Ishikawa (cell line): ENCODE data around the gene ASB2.

Source experiments
- CEBPB ChIP-seq: IDR thresholded peaks from 2 replicates; pipeline ENCODE4 v1.6.1; 2012
- CREB1 ChIP-seq: IDR thresholded peaks from 2 replicates; pipeline ENCODE4 v1.6.1; 2012; ENCODE audit warnings: low read depth
- EP300 ChIP-seq: IDR thresholded peaks from 2 replicates; pipeline ENCODE4 v1.6.1; 2012; ENCODE audit warnings: borderline replicate concordance
- FOXM1 ChIP-seq: IDR thresholded peaks from 2 replicates; pipeline ENCODE4 v1.6.1; 2012; ENCODE audit warnings: low read depth, borderline replicate concordance
- MAX ChIP-seq: IDR thresholded peaks from 2 replicates; pipeline ENCODE4 v1.6.1; 2012
- NFIC ChIP-seq: IDR thresholded peaks from 2 replicates; pipeline ENCODE4 v1.6.1; 2012
- RAD21 ChIP-seq: IDR thresholded peaks from 2 replicates; pipeline ENCODE4 v1.6.1; 2012; ENCODE audit warnings: low read depth
- TAF1 ChIP-seq: IDR thresholded peaks from 2 replicates; pipeline ENCODE4 v1.6.1; 2012; ENCODE audit warnings: low read depth, mild to moderate bottlenecking
- TCF12 ChIP-seq: IDR thresholded peaks from 2 replicates; pipeline ENCODE4 v1.6.1; 2012; ENCODE audit warnings: low read depth
- TEAD4 ChIP-seq: IDR thresholded peaks from 2 replicates; pipeline ENCODE4 v1.6.1; 2012
- YY1 ChIP-seq: IDR thresholded peaks from 2 replicates; pipeline ENCODE4 v1.6.1; 2012; ENCODE audit warnings: low read depth
- ZBTB7A ChIP-seq: IDR thresholded peaks from 2 replicates; pipeline ENCODE4 v1.6.1; 2012; ENCODE audit warnings: low read depth
- TF ChIP-seq, protein P1 (sequence below): IDR thresholded peaks from 2 replicates; pipeline ENCODE4 v1.6.1; 2012

DNA sequence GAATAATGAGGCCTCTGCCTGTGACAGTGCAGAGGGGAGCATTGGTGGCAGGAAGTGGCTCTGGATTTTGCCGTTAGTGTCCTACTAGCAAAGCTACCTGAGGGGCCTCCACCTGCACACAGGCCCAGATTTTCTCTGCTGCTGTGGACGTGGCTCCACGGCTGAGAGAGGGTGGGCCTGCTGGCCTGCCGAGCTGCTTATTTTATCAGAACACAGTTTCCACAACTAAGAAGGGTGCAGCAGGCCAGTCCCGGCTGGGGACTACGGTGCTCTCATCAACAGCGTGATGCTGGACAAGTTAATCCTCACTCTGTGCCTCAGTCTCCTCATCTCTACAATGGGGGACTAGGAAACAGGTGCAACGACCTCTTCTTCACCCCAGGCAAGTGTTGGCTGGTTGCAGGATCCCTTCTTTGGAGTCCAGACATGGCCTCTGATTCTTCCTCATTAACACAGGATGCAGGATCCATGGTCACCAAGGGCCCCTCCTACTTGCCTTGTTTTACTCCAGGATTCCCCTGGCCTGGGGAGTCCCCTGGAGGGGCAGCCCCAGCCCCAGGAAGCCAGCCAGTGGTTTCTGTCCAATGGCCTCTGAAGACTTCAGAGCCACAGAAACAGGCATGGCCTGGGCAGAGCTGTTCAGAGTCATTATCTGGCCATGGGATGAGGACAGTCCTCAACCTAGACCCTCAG lies 45.9 kb downstream of the ASB2 start:
- TF ChIP-seq TEAD4 (no peak), NFIC (no peak), MAX (no peak), CEBPB (no peak), EP300 (no peak), YY1 (no peak), TCF12 (no peak), TAF1 (no peak), FOXM1 (no peak), ZBTB7A (no peak), CREB1 (no peak), RAD21 (no peak)
- TF ChIP-seq, protein P1, sequence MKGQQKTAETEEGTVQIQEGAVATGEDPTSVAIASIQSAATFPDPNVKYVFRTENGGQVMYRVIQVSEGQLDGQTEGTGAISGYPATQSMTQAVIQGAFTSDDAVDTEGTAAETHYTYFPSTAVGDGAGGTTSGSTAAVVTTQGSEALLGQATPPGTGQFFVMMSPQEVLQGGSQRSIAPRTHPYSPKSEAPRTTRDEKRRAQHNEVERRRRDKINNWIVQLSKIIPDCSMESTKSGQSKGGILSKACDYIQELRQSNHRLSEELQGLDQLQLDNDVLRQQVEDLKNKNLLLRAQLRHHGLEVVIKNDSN, result no peak
